NCI-H2029 (cell line): Measurements from ENCODE around the gene JAKMIP3.

Experiments
- DNase-seq: peaks from one replicate; lab custom pipeline; 2025; lab: John Stamatoyannopoulos, UW

JAKMIP3 gene

GRCh38 chr10:132111121-132111731, 45.5 kb downstream of the JAKMIP3 start:
- no peak for DNase-seq

- DNase-seq = no peak
Observed at GRCh38 chr10:132111871-132112341, 46.2 kb downstream of the JAKMIP3 start.

GRCh38 chr10:132112611-132113010, 46.9 kb downstream of the JAKMIP3 start:
- DNase-seq = no peak

GRCh38 chr10:132113206-132113605, 47.5 kb downstream of the JAKMIP3 start:
- DNase-seq = no peak

- DNase-seq = no peak
Observed at GRCh38 chr10:132113766-132114365, 48.1 kb downstream of the JAKMIP3 start.

- no peak for DNase-seq
Observed at GRCh38 chr10:132114953-132115520, 49.3 kb downstream of the JAKMIP3 start.
